ENCODE data around the gene MCF2L2. TPM values are rescaled to one million over a fixed set of nuclear protein-coding genes. Genes with fewer than 3 reads are reported as not detected.
"Not testable (repeated sequence)": the region's sequence is repeated elsewhere in the genome, so short reads cannot be mapped to it uniquely, and the experiment has no call there.

MCF2L2 gene, protein sequence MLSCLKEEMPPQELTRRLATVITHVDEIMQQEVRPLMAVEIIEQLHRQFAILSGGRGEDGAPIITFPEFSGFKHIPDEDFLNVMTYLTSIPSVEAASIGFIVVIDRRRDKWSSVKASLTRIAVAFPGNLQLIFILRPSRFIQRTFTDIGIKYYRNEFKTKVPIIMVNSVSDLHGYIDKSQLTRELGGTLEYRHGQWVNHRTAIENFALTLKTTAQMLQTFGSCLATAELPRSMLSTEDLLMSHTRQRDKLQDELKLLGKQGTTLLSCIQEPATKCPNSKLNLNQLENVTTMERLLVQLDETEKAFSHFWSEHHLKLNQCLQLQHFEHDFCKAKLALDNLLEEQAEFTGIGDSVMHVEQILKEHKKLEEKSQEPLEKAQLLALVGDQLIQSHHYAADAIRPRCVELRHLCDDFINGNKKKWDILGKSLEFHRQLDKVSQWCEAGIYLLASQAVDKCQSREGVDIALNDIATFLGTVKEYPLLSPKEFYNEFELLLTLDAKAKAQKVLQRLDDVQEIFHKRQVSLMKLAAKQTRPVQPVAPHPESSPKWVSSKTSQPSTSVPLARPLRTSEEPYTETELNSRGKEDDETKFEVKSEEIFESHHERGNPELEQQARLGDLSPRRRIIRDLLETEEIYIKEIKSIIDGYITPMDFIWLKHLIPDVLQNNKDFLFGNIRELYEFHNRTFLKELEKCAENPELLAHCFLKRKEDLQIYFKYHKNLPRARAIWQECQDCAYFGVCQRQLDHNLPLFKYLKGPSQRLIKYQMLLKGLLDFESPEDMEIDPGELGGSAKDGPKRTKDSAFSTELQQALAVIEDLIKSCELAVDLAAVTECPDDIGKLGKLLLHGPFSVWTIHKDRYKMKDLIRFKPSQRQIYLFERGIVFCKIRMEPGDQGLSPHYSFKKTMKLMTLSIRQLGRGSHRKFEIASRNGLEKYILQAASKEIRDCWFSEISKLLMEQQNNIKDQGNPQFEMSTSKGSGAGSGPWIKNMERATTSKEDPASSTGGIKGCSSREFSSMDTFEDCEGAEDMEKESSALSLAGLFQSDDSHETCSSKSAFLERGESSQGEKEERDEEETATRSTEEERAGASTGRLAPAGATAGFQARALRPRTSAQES
- polyA plus RNA-seq, result 0.15 TPM

DNA sequence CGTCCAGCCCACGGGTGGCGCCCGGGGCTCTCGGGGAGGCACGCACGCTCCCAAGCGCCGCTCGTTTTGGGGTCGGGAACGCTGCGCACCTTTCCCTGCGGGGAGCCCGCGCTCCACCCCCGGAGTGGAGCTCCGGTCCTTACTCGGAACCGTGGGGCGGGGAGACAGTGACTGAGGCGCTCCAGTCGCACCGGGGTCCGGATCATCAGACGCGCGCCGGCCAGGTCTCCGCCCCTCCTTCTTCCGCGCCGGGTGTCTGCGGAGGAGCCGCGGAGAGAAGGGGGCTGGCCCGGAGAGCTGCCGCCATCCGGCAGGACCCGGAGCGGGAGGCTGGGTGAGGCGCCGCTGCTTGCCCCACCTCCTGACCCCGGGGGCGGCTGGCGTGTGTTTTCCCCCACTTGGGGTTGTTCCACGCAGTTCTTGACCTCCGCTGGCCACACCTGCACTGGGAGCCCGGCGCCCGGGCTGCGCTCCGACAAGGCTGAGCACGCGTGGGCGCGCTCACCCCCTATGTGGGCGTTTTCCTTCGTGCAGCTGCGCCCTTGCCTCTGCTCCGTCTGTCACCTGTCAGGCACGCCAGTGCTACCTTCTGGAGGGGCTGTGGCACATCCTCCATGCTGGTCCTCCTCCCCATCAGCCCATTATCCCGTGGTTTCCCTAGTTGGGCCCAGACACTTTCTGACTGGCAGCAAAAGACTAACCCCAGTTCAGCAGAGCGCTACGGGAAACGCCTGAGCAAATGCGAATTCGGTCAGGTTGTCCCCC lies at the start of gene MCF2L2:
MCF2L2 (minus strand) TSS at position 173 of the 765 bp plus-strand sequence. CDS start 642 bp downstream, outside the sequence.
- Mint-ChIP-seq H3K36me3 (no peaks in the 10 kb centered on the region), H3K4me1 (peaks cover 0 to 8% (median 5%) of the 10 kb centered on the region in 3 donors), H3K27ac (peak within 1 kb of the TSS in 1 of 3 donors; percentile 65), H3K27me3 (peaks cover 36% of the 10 kb centered on the region), H3K4me3 (peak within 1 kb of the TSS; percentile 42 to 95 (median 86)), H3K9me3 (no peaks in the 10 kb centered on the region)

DNA sequence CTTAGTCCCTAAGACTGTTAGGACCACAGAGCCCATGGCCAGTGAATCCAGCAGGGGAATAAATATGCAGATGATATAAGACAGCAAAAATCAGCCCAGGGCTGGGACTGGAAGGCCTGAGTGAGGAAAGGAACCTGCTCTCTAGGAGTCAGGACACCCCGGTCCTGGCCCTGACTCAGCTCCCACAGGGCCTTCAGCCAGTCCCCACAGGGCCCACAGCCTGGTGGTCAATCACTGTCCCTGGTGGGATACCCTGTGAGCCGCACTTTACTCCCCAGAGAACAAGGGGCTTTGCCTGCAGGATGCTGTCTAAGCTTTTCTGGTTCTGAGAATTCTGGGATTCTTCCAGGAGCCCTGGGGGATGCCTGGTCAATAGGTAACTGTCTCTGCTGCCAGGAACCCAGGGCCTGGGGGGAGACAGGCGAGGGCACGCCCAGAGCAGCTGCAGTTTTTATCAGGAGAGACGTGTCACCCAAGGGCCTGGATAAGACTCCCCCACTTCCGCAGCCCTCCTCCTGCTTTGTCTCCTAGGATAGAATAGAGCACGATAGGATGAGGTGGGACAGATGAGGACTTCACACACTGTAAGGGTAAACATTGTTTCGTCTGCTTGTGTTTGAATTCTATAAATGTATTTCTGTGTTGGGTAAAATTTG lies 49.5 kb upstream of the MCF2L2 start:
- H3K4me1 Mint-ChIP-seq, result peaks cover 5 to 9% (median 6%) of the 10 kb centered on the region in 3 donors
- H3K27ac Mint-ChIP-seq, result no peak overlapping the region
- H3K9me3 Mint-ChIP-seq, result no peaks in the 10 kb centered on the region
- no peak overlapping the region for H3K4me3 Mint-ChIP-seq
- H3K27me3 Mint-ChIP-seq, result peaks cover 5% of the 10 kb centered on the region
- H3K36me3 Mint-ChIP-seq, result no peaks in the 10 kb centered on the region

DNA sequence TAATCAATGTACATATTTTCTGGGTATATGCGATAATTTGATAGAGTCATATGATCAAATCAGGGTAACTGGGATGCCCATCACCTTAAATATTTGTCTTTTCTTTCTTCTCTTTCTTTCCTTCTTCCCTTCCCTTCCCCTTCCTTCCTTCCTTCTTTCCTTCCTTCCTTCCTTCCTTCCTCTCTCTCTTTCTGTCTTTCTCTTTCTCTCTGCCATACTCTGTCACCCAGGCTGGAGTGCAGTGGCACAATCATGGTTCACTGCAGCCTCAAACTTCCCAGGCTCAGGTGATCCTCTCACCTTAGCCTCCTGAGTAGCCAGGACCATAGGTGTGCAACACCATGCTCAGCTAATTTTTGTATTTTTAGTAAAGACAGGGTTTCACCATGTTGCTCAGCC lies 47.3 kb upstream of the MCF2L2 start:
- not testable (repeated sequence) for H3K9me3 Mint-ChIP-seq, H3K4me3 Mint-ChIP-seq, H3K4me1 Mint-ChIP-seq, H3K27ac Mint-ChIP-seq, H3K36me3 Mint-ChIP-seq, H3K27me3 Mint-ChIP-seq

DNA sequence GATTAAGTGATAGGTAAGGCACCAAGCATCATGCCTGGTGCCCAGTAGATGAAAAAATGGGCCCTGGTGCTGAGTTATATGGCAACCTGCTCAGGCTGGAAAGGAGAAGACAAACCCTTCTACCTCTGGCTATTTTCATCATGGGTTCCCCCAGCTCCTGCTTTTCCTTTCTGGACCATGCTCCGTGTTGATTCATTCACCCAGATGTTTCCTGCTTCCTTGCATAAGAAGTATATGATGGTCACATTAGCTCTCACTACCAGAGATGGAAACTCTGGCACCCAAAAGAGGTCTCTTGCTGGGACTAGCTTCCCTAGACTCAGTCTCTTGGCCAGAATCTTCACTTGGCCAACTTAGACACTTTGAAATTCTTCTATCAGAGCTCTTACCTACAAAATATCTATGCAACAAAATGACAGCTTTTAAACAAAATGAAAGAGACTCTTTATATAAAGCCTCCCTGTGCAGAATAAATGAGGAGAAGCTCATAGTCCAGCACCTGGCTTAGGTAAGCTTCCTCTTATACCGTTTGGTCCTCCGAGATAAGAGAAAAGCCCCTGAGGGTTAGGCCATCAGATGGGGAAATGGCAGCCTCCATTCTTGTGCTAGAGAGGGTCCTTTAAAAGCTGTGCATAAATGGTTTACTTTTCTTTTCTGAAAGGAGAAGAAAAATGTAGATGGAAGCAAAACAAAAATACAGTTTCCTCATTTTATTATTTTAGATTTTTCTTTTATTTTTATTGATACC lies 46.8 kb upstream of the MCF2L2 start:
- Mint-ChIP-seq H3K4me1 (peaks cover 0 to 3% (median under 1%) of the 10 kb centered on the region in 3 donors), H3K27me3 (peaks cover 5% of the 10 kb centered on the region), H3K4me3 (no peak overlapping the region), H3K27ac (no peak overlapping the region), H3K9me3 (no peaks in the 10 kb centered on the region), H3K36me3 (no peaks in the 10 kb centered on the region)

DNA sequence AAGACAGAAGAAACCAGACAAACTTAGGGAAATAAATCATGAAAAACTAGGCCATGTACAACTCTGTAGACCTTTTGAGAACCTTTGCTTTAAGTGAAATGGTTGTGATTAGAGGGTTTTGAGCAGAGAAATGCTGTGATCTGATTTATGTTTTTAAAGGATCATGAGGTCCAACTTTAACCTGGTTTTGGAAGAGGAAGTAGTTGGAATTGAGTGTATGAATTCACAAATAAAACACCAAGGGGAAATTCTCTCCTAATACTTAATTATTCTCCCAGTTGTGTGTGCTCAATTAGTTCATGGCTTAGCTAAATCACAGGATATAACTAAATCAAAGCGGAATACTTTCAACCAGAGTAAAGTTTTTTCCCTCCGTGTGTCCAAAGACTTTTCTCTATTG lies 45.5 kb upstream of the MCF2L2 start:
- peaks cover 5% of the 10 kb centered on the region for H3K27me3 Mint-ChIP-seq
- H3K36me3 Mint-ChIP-seq, result no peaks in the 10 kb centered on the region
- H3K4me1 Mint-ChIP-seq, result peaks cover 4 to 6% (median 5%) of the 10 kb centered on the region in 3 donors
- no peaks in the 10 kb centered on the region for H3K9me3 Mint-ChIP-seq
- peak overlapping the region in 1 of 4 donors; percentile 63 for H3K4me3 Mint-ChIP-seq
- H3K27ac Mint-ChIP-seq, result no peak overlapping the region

DNA sequence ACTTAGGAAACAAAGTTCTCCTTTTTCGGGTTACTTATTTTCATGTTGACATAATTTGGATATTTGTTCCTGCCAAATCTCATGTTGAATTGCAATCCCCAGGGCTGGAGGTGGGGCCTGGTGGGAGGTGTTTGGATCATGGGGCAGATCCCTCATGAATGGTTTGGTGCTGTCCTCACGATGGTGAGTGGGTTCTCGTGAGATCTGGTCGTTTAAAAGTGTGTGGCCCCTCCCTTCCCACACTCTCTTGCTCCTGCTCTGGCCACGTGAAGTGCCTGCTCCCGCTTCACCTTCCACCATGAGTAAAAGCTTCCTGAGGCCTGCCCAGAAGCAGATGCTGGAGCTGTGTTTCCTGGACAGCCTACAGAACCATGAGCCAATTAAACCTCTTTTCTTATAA lies 43.7 kb upstream of the MCF2L2 start:
- Mint-ChIP-seq H3K36me3 (no peaks in the 10 kb centered on the region), H3K9me3 (no peaks in the 10 kb centered on the region), H3K27me3 (peaks cover 5% of the 10 kb centered on the region), H3K4me1 (peaks cover 4 to 6% (median 5%) of the 10 kb centered on the region in 3 donors), H3K27ac (peak overlapping the region in 1 of 3 donors; percentile 43), H3K4me3 (no peak overlapping the region)

DNA sequence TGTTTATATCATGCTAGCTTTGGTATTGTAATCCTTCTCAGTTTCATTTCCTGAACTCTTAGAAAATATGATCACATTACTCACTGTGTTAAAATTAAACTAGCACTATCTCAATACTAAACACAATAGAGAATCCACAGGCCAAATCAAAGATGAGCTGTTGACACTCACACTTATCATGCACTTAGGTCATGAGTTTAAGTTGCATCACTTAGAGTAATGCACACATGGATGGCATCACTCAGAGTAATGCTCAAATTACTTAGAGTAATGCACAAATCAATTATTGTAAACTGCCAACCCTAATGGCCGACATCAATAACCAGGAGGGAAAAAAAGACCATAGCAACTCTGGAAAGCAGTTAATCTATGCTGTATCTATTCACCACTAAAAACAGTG lies 40.0 kb upstream of the MCF2L2 start:
- H3K27me3 Mint-ChIP-seq, result no peaks in the 10 kb centered on the region
- peaks cover 2% of the 10 kb centered on the region for H3K36me3 Mint-ChIP-seq
- H3K9me3 Mint-ChIP-seq, result peaks cover 0 to 2% (median 0%) of the 10 kb centered on the region in 3 donors
- peaks cover 4 to 8% (median 5%) of the 10 kb centered on the region in 3 donors for H3K4me1 Mint-ChIP-seq
- no peak overlapping the region for H3K27ac Mint-ChIP-seq
- no peak overlapping the region for H3K4me3 Mint-ChIP-seq

DNA sequence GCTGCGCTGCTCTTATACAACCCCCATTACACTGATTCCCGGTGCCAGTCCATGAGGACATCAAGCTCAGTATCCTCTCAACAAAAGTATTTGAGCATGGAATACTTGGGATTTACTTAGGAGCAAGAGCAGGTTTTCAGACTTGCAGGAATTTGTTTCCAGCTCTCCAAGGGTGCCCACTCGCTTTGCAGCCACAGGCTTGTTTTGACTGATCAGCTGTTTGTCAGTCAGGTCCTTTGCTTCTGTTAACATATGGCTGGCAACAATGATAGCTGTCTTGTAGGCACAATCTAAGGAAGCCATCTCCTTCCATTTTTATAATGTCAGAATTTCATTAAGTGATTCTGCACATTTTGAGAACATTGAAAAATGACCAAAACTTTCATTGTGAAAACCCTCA lies 38.2 kb upstream of the MCF2L2 start:
- Mint-ChIP-seq H3K36me3 (peaks cover 2% of the 10 kb centered on the region), H3K4me3 (no peak overlapping the region), H3K4me1 (peaks cover 4 to 8% (median 5%) of the 10 kb centered on the region in 3 donors), H3K9me3 (peaks cover 0 to 2% (median 0%) of the 10 kb centered on the region in 3 donors), H3K27ac (no peak overlapping the region), H3K27me3 (no peaks in the 10 kb centered on the region)

DNA sequence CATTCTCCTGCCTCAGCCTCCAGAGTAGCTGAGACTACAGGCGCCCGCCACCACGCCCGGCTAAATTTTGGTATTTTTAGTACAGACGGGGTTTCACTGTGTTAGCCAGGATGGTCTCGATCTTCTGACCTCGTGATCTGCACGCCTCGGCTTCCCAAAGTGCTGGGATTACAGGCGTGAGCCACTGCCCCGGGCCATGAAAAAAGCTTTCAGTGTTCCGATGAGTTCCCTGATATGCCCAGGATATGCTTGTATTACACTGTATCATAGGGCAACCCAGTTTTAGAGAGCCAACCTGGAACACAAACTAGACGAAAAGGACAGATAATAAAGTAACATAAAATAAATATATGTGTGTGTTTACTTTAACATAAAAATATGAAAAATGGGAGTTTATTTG lies 37.3 kb upstream of the MCF2L2 start:
- not testable (repeated sequence) for H3K36me3 Mint-ChIP-seq, H3K4me3 Mint-ChIP-seq, H3K27me3 Mint-ChIP-seq, H3K9me3 Mint-ChIP-seq, H3K27ac Mint-ChIP-seq
- H3K4me1 Mint-ChIP-seq, result peaks cover 5 to 12% (median 7%) of the 10 kb centered on the region in 3 donors

DNA sequence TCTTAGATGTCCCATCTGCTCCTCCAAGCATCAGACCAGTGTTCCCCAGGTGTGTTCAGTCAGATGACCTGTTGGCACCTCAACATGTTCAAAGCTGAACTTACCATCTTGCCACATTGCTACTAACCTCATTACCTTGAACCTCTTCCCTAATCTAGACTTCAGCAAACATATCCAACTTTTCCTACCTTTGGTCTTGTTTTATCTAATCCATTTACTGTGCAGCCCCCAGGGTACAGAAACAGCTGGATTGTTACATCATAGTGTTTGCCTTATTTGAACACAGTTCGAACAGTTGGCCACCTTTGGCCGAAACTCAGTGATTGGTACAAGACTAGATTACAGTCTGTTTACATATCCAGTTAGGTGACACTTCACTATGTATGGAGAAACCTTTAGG lies 36.1 kb upstream of the MCF2L2 start:
- Mint-ChIP-seq H3K4me1 (peaks cover 4 to 15% (median 11%) of the 10 kb centered on the region in 3 donors), H3K27ac (peak overlapping the region in 1 of 3 donors; percentile 55), H3K36me3 (peaks cover 2% of the 10 kb centered on the region), H3K4me3 (no peak overlapping the region), H3K9me3 (peaks cover 0 to 9% (median 2%) of the 10 kb centered on the region in 3 donors), H3K27me3 (no peaks in the 10 kb centered on the region)

DNA sequence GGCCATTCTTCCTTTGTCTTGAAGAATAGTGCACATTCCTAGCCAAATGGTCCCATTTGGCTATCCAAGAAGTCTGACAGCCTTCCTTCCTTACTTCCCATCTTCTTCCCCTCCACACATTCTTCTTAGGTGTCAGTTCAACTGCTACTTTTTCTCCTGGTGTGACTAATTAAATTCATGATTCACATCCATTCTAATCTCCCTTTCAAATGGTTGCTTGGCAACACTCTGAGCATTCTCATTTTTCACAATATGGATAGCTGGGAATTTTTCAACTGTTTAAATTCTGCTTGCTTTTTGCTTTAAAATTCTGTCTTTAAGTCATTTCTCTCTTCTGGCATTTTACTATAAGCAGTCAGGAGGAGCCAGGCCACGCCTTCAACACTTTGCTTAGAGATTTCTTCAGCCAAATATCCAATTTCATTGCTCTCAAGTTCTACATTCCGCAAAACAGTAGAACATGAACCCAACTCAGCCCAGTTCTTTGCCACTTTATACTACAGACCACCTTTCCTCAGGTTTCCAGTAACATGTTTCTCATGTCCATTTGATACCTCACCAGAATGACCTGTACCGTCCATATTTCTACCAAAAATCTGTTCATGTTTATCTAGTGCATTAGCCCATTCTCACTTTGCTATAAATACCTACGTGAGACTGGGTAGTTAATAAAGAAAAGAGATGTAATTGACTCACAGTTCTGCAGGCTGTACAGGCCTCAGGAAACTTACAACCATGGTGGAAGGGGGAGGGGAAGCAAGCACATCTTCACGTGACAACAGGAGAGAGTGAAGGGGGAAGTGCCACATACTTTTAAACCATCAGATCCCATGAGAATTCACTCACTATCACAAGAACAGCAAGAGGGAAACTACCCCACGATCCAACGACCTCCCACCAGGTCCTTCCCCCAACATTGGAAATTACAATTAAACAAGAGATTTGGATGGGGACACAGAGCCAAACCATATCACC lies 31.9 kb upstream of the MCF2L2 start:
- H3K36me3 Mint-ChIP-seq, result peaks cover 5% of the 10 kb centered on the region
- peaks cover 0 to 14% (median 7%) of the 10 kb centered on the region in 3 donors for H3K4me1 Mint-ChIP-seq
- H3K27me3 Mint-ChIP-seq, result no peaks in the 10 kb centered on the region
- H3K27ac Mint-ChIP-seq, result peak overlapping the region in 1 of 3 donors; percentile 40
- peaks cover 0 to 9% (median 2%) of the 10 kb centered on the region in 3 donors for H3K9me3 Mint-ChIP-seq
- peak overlapping the region in 2 of 4 donors; percentile 20 to 71 for H3K4me3 Mint-ChIP-seq

DNA sequence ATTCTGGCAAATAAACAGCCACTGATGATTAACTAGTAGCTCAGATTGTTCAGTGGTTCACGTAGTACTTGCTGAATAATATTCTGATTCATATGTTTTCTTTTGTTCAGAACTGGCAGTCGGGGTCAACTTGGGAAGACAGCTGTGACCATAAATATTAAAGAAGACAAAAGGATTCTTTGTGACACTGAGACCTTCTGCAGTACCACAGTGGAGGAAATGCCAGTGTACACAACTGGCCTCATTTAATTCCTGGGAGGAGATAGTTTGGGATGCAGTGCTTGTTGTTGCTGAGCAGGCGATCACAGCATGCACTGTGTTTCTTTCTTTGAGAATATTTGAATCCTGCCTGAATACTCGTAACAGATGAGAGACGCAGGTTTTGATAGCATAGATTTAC lies 26.7 kb upstream of the MCF2L2 start:
- Mint-ChIP-seq H3K27ac (no peak overlapping the region), H3K36me3 (peaks cover 3% of the 10 kb centered on the region), H3K4me1 (peaks cover 0 to 4% (median 0%) of the 10 kb centered on the region in 3 donors), H3K9me3 (peaks cover 0 to 2% (median 0%) of the 10 kb centered on the region in 3 donors), H3K27me3 (no peaks in the 10 kb centered on the region), H3K4me3 (no peak overlapping the region)

All from IgD-negative memory B cell (primary cell).